Psoas muscle (tissue), 8 donors: Measurements from ENCODE around the gene NLRP5. TPM values are rescaled to one million over a fixed set of nuclear protein-coding genes. Genes with fewer than 3 reads are reported as not detected.

Experiments used
- ATAC-seq, 4 donors: fragments of 200-7000 bp; cut with Tn5 transposase; one replicate each; pipeline ENCODE4 v1.9.1; 2020; ENCODE audit warnings: moderate library complexity in 3 of 4, mild to moderate bottlenecking in 2 of 4
- DNase-seq, 2 donors: peaks; one replicate each; pipeline ENCODE4 v3.0.0-alpha.2; 2020
- H3K27ac ChIP-seq: fragments of 200-600 bp; one replicate; pipeline ENCODE4 v1.8.0; 2022
- H3K27me3 ChIP-seq, 3 donors: fragments of 200-600 bp in 1 of 3; one replicate each; pipeline versions ENCODE4 v1.6.1 to v1.8.0; 2013 to 2022; ENCODE audit warnings: low read length in 2 of 3, mild to moderate bottlenecking in 2 of 3, moderate library complexity in 1 of 3; ENCODE audit not compliant: insufficient read depth in 3 of 3
- H3K36me3 ChIP-seq, 2 donors: fragments of 200-600 bp in 1 of 2; one replicate each; pipeline versions ENCODE4 v1.6.1 to v1.8.0; 2013 to 2022; ENCODE audit warnings: low read depth in 1 of 2, mild to moderate bottlenecking in 1 of 2, moderate library complexity in 1 of 2; ENCODE audit not compliant: insufficient read depth in 1 of 2
- H3K4me1 ChIP-seq: fragments of 200-600 bp; one replicate; pipeline ENCODE4 v1.8.0; 2022
- H3K4me3 ChIP-seq: fragments of 200-600 bp; one replicate; pipeline ENCODE4 v1.8.0; 2022; ENCODE audit warnings: mild to moderate bottlenecking
- H3K9me3 ChIP-seq: fragments of 200-600 bp; one replicate; pipeline ENCODE4 v1.8.0; 2022
- WGBS, 3 donors: extraction: QIAGEN DNeasy Blood & Tissue Kit; methylation state at CpG; one replicate each; pipeline versions ENCODE4 v1.1.6 to v1.1.7; 2013; 5-methylcytosine and 5-hydroxymethylcytosine counted together
- intact Hi-C, 2 donors: fragments of 100-400 bp; cut with DNase I; formaldehyde crosslinking; loops; one replicate each; pipeline versions ENCODE4 v1.11.0 to v1.14.2; 2022
- polyA plus RNA-seq, 3 donors: library from polyadenylated mRNA; stranded (reverse); fragments of 200-250 nt; gene quantifications; one replicate each; pipeline ENCODE4 v1.2.3, GENCODE V29; 2013
- total RNA-seq, 4 donors: library from RNA; stranded (reverse); fragmentation: NEBNext Ultra II Directional in 2 of 4; extraction: Animal tissue kit (Norgen Biotek cat#: 25700) in 2 of 4; gene quantifications; one replicate each; pipeline versions ENCODE4 v1.2.1 to v1.2.4, GENCODE V29; 2021 to 2023
- TF ChIP-seq, protein P1 (sequence below): fragments of 200-600 bp; IDR thresholded peaks from one replicate; pipeline ENCODE4 v1.8.0; 2022; ENCODE audit warnings: antibody characterized with exemption
- donor health status: healthy with polysubstance abuse.
- donor health status: DM: no; HTN: no; CAD: no; lungs with moderate emphysema.
- donor health status: Bipolar disorder and iron deficiency.
- donor health status: healthy.
- donor health status: DM: yes; HTN: yes; CAD: no.
- donor health status: DM: no; HTN: no; CAD: no.
- donor health status: DM: no; HTN: no; CAD: no.
- donor health status: DM: yes; HTN: yes; CAD: no.

Gene NLRP5
- total and polyA plus RNA-seq, 7 donors: not detected

DNA sequence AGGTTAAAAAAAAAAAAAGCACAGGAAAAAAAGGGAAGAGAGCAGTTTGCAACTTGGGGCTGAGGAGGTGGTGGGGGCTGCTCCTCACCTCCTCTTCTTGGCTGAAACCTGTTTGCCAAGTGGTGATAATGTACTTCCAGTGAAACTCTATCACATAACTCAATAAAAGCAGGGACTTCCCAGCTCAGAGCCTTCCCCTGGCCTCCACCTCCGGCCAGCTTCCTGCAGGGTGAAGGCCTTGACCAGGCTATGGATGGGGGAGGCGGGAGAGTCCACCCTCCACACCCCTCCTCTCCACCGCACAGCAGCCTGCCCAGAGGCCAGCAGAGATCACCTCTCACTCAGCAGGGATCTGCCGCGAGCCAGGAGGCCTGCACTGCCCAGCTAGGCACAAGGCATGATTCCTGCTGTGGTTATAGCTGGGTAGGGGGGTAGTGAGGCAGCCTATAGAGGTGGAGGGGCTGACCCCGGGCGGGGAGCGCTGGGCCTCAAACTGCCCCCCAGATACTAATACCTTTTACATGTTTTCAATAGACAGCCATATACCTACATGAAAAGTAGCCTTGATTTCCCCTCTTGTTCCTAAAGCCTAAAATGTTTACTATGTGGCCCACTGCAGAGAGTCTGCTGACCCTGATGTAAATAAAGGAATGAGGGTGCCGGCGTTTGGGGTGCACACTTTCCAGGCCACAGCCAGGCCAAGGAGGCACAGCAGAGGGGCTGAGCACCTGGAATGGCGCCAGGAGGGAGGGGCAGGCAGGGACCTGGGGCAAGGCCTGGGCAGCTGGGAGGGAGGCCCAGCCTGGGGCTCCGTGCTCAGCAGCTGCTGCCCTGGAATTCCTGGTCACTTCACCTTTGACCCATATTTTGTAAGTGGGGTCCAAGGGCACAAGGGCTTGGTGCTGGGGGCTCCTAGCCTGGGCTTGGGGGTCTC is 124.2 kb downstream of the NLRP5 start:
- Histone ChIP-seq H3K27ac (peak overlapping the region; percentile 72), H3K36me3 (no peaks in the 10 kb centered on the region), H3K4me1 (peaks cover 72% of the 10 kb centered on the region), H3K27me3 (no peaks in the 10 kb centered on the region), H3K9me3 (no peaks in the 10 kb centered on the region), H3K4me3 (peak overlapping the region; percentile 0)
- DNase-seq (peak; percentile 42 to 65), ATAC-seq (peak; percentile 58 to 73 (median 64))
- 19 to 23% (median 22%) methylated on average over 12 of the region's 12 CpGs for WGBS, 3 donors
- TF ChIP-seq, protein P1, sequence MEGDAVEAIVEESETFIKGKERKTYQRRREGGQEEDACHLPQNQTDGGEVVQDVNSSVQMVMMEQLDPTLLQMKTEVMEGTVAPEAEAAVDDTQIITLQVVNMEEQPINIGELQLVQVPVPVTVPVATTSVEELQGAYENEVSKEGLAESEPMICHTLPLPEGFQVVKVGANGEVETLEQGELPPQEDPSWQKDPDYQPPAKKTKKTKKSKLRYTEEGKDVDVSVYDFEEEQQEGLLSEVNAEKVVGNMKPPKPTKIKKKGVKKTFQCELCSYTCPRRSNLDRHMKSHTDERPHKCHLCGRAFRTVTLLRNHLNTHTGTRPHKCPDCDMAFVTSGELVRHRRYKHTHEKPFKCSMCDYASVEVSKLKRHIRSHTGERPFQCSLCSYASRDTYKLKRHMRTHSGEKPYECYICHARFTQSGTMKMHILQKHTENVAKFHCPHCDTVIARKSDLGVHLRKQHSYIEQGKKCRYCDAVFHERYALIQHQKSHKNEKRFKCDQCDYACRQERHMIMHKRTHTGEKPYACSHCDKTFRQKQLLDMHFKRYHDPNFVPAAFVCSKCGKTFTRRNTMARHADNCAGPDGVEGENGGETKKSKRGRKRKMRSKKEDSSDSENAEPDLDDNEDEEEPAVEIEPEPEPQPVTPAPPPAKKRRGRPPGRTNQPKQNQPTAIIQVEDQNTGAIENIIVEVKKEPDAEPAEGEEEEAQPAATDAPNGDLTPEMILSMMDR: no peak
- intact Hi-C loops: no loop called here

Other genes starting within 250 kb of the NLRP5 start
- gene NLRP9, start 248.4 kb upstream of the NLRP5 start, total RNA-seq: not detected
- not detected for gene NLRP9, start 248.4 kb upstream of the NLRP5 start, polyA plus RNA-seq
- not detected for gene RFPL4A, start 227.7 kb upstream of the NLRP5 start, total RNA-seq
- gene RFPL4A, start 227.7 kb upstream of the NLRP5 start, polyA plus RNA-seq: not detected
- not detected for gene RFPL4AL1, start 217.7 kb upstream of the NLRP5 start, total RNA-seq
- gene RFPL4AL1, start 217.7 kb upstream of the NLRP5 start, polyA plus RNA-seq: not detected
- not detected for gene NLRP11, start 154.8 kb upstream of the NLRP5 start, total RNA-seq
- not detected for gene NLRP11, start 154.8 kb upstream of the NLRP5 start, polyA plus RNA-seq
- not detected for gene NLRP4, start 150.2 kb upstream of the NLRP5 start, total RNA-seq
- gene NLRP4, start 150.2 kb upstream of the NLRP5 start, polyA plus RNA-seq: not detected
- gene NLRP13, start 54.4 kb upstream of the NLRP5 start, total RNA-seq: not detected
- gene NLRP13, start 54.4 kb upstream of the NLRP5 start, polyA plus RNA-seq: not detected
- gene NLRP8, start 38.9 kb upstream of the NLRP5 start, total RNA-seq: not detected
- not detected for gene NLRP8, start 38.9 kb upstream of the NLRP5 start, polyA plus RNA-seq
- 10 to 100 TPM; 33.3 to 62.7 (median 54.2) TPM for gene ZNF787, start 134.5 kb downstream of the NLRP5 start, total RNA-seq
- 10 to 100 TPM; 27.3 to 56.6 (median 49.1) TPM for gene ZNF787, start 134.5 kb downstream of the NLRP5 start, polyA plus RNA-seq
- gene ZNF444, start 154.5 kb downstream of the NLRP5 start, total RNA-seq: 10 to 100 TPM; 12.0 to 20.6 (median 16.6) TPM
- 10 to 100 TPM; 14.1 to 22.4 (median 14.7) TPM for gene ZNF444, start 154.5 kb downstream of the NLRP5 start, polyA plus RNA-seq
- gene GALP, start 189.2 kb downstream of the NLRP5 start, total RNA-seq: not detected
- not detected for gene GALP, start 189.2 kb downstream of the NLRP5 start, polyA plus RNA-seq
- not detected for gene ZSCAN5B, start 211.0 kb downstream of the NLRP5 start, total RNA-seq
- under 1 TPM in 1 of 3 donors, not detected in 2; 0.05 TPM for gene ZSCAN5B, start 211.0 kb downstream of the NLRP5 start, polyA plus RNA-seq
- not detected for gene ZSCAN5C, start 215.5 kb downstream of the NLRP5 start, total RNA-seq
- gene ZSCAN5C, start 215.5 kb downstream of the NLRP5 start, polyA plus RNA-seq: not detected